ENCODE data around the gene CNTLN. TPM values are rescaled to one million over a fixed set of nuclear protein-coding genes. Genes with fewer than 3 reads are reported as not detected.
"Not testable (repeated sequence)": the region's sequence is repeated elsewhere in the genome, so short reads cannot be mapped to it uniquely, and the experiment has no call there.

CNTLN gene
- polyA plus RNA-seq, 1 experiment = 1.9 TPM

DNA sequence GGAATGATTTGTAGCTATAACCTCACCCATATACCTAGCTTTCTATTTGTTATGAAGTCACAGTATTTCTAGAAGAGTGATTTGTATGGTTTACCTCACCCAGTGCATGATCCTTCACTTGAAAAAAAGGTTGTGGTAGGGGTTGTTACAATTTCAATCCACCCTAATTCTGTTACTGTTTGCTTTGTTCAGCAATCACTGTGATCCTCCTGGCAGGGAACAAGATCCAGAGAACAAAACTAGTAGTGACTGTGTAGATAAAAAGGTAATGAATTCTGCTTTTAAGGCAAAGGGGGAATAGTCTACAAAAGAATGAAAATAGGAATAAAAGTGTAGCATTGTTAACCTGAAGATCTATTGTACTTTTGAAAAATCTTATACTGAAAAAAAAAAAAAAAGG is 252.7 kb downstream of the CNTLN start:
- TF ChIP-seq, protein P1, sequence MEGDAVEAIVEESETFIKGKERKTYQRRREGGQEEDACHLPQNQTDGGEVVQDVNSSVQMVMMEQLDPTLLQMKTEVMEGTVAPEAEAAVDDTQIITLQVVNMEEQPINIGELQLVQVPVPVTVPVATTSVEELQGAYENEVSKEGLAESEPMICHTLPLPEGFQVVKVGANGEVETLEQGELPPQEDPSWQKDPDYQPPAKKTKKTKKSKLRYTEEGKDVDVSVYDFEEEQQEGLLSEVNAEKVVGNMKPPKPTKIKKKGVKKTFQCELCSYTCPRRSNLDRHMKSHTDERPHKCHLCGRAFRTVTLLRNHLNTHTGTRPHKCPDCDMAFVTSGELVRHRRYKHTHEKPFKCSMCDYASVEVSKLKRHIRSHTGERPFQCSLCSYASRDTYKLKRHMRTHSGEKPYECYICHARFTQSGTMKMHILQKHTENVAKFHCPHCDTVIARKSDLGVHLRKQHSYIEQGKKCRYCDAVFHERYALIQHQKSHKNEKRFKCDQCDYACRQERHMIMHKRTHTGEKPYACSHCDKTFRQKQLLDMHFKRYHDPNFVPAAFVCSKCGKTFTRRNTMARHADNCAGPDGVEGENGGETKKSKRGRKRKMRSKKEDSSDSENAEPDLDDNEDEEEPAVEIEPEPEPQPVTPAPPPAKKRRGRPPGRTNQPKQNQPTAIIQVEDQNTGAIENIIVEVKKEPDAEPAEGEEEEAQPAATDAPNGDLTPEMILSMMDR (IDR thresholded peaks at IDR 0.05; ENCODE audit: insufficient read depth, low read depth, low read length) = no peak
- no peaks in the 10 kb centered on the region for H3K36me3 ChIP-seq (ENCODE audit: control insufficient read depth, insufficient read depth, low read length)
- CTCF ChIA-PET = no interaction called here
- no peak overlapping the region for H3K4me3 ChIP-seq (ENCODE audit: low read depth, low read length)
- H3K27me3 ChIP-seq (ENCODE audit: control insufficient read depth, insufficient read depth, low read length) = no peaks in the 10 kb centered on the region
- DNase-seq (ENCODE audit: low read depth) = no peak
- POLR2A ChIA-PET = no interaction called here

DNA sequence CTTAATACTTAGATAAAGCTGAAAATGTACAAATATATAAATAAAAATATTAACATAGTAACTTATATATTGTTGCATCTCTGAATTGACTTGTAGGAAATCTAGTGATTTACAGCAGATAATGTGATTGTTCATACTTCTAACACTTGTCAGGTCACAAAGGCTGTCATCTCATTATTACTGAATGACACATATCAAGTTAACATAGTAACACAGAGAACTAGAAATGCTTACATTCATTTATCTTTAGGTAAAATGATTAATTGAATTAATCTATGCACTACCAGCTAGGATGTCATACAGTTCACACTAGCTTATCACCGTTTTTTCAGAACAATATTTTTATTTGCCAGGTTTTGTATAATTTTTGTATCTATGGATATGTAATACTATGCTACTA is 254.2 kb downstream of the CNTLN start:
- TF ChIP-seq, protein P1 (IDR thresholded peaks at IDR 0.05; ENCODE audit: insufficient read depth, low read depth, low read length) = no peak
- CTCF ChIA-PET = no interaction called here
- POLR2A ChIA-PET = no interaction called here
- H3K27me3 ChIP-seq (ENCODE audit: control insufficient read depth, insufficient read depth, low read length) = no peaks in the 10 kb centered on the region
- H3K36me3 ChIP-seq (ENCODE audit: control insufficient read depth, insufficient read depth, low read length) = no peaks in the 10 kb centered on the region
- no peak for DNase-seq (ENCODE audit: low read depth)
- no peak overlapping the region for H3K4me3 ChIP-seq (ENCODE audit: low read depth, low read length)

DNA sequence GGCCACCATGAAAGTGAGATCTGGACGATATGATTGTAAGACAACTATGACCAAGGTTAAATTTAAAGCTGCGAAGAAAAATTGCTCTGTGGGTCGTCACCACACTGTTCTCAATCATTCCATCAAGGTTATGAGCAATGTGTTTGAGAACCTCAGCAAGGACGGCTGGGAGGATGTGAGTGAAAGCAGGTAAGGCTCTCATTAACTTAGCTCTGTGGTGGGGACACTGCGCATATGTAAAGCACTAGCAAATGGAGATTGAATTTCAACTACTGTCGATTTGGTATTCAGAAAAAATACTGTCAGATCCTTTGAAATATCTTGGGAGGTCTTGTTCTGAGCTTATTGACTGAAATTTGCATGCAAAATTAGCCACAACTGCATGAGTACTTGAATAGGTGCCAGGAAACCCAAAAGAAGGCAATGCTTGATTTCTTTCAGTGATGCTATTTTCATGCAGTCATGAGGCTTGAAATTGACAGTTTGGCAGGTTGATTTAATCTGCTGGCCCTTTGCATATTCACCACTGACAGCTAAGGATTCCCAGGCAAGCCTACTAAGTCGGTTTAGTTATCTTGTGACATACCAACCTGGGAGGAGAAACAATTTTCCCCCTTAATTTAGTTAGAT is 260.2 kb downstream of the CNTLN start:
- DNase-seq (ENCODE audit: low read depth) = no peak
- ChIA-PET POLR2A (no interaction called here), CTCF (interaction anchor here (0.5 kb wide), 1 partner anchor 28 kb away, joined by 3 read pairs; no protein-coding TSS in a partner anchor)
- no peaks in the 10 kb centered on the region for H3K27me3 ChIP-seq (ENCODE audit: control insufficient read depth, insufficient read depth, low read length)
- TF ChIP-seq, protein P1 (IDR thresholded peaks at IDR 0.05; ENCODE audit: insufficient read depth, low read depth, low read length) = no peak
- H3K4me3 ChIP-seq (ENCODE audit: low read depth, low read length) = no peak overlapping the region
- peaks cover 1% of the 10 kb centered on the region; the same call in 1 of the 2 replicates for H3K36me3 ChIP-seq (ENCODE audit: control insufficient read depth, insufficient read depth, low read length)

DNA sequence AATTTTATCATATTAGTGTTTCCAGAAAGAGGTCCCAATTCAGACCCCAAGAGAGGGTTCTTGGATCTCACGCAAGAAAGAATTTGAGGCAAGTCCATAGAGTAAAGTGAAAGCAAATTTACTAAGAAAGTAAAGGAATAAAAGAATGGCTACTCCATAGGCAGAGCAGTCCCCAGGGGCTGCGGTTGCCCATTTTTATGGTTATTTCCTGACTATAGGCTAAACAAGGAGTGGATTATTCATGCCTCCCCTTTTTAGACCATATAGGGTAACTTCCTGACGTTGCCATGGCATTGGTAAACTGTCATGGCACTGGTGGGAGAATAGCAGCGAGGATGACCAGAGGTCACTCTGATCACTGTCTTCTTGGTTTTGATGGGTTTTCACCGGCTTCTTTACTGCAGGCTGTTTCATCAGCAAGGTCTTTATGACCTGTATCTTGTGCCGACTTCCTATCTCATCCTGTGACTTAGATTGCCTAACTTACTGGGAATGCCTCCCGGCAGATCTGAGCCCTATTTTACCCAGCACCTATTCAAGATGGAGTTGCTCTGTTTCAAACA is 262.4 kb downstream of the CNTLN start:
- H3K36me3 ChIP-seq (ENCODE audit: control insufficient read depth, insufficient read depth, low read length); POLR2A ChIA-PET: not testable (repeated sequence)

DNA sequence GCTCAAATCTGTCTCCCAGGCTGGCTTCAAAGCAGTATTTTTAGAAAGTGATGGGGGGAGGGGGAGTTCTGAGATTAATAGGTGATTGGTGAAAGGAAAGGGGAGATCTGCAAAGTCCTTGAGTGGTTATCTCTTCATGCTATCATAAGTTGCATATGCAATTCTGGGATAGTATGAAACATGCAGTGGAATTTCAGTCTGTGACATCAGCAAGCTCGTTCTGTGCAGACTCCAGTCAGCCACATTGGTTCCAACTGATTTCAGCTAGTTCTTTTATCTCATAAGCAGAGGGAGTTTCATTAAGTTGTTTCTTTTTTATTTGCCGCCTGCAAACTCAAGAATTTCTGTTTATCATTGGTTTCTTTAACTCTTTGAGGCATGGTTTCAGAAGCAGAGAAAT is 263.5 kb downstream of the CNTLN start:
- Histone ChIP-seq H3K27me3 (ENCODE audit: control insufficient read depth, insufficient read depth, low read length) (no peaks in the 10 kb centered on the region), H3K4me3 (ENCODE audit: low read depth, low read length) (no peak overlapping the region), H3K36me3 (ENCODE audit: control insufficient read depth, insufficient read depth, low read length) (peaks cover 1% of the 10 kb centered on the region; the same call in 1 of the 2 replicates)
- CTCF ChIA-PET = interaction anchor here (1.6 kb wide), 1 partner anchor 25 kb away, joined by 5 read pairs; no protein-coding TSS in a partner anchor
- POLR2A ChIA-PET = interaction anchor here (0.6 kb wide), 1 partner anchor 49 kb away, joined by 3 read pairs; no protein-coding TSS in a partner anchor
- DNase-seq (ENCODE audit: low read depth) = no peak
- TF ChIP-seq, protein P1 (IDR thresholded peaks at IDR 0.05; ENCODE audit: insufficient read depth, low read depth, low read length) = no peak

More for the DNA sequence above, 262.4 kb downstream of the CNTLN start:
- DNase-seq (ENCODE audit: low read depth); H3K27me3 ChIP-seq (ENCODE audit: control insufficient read depth, insufficient read depth, low read length); H3K4me3 ChIP-seq (ENCODE audit: low read depth, low read length): not testable (repeated sequence)
- CTCF ChIA-PET = interaction anchor here (1.6 kb wide), 1 partner anchor 27 kb away, joined by 5 read pairs; no protein-coding TSS in a partner anchor
